GM12878 (cell line): ENCODE results near the gene SOD2. TPM values are rescaled to one million over a fixed set of nuclear protein-coding genes. Genes with fewer than 3 reads are reported as not detected.

Source experiments
- ATAC-seq: fragments of 200-7000 bp; cut with Tn5 transposase; 3 replicates; pipeline ENCODE4 v1.9.1; 2020; ENCODE audit warnings: mild to moderate bottlenecking, moderate library complexity
- BruUV-seq: library from RNA; stranded (reverse); fragments of 400-500 nt; replicated peaks from 2 replicates; lab custom pipeline; 2021; lab: Mats Ljungman, UMichigan
- CTCF ChIA-PET: fragments of 300-600 bp; sonication (Branson Sonifier 250); formaldehyde crosslinking; extraction: SDS; loops from one replicate; lab custom pipeline; 2021; ENCODE audit warnings: inconsistent platforms; lab: Yijun Ruan, JAX
- POLR2A ChIA-PET: fragments of 350-600 bp; formaldehyde crosslinking; extraction: SDS; loops from one replicate; lab custom pipeline; 2021; ENCODE audit warnings: inconsistent platforms; lab: Charles Lee
- RAD21 ChIA-PET: fragments of 300-600 bp; sonication (Branson Sonifier 250); formaldehyde crosslinking; loops from one replicate; lab custom pipeline; 2023; ENCODE audit warnings: antibody characterized with exemption; ENCODE audit not compliant: unreplicated experiment; lab: Charles Lee
- SMC1A ChIA-PET: fragments of 300-600 bp; sonication (Branson Sonifier 250); formaldehyde crosslinking; loops from one replicate; lab custom pipeline; 2023; ENCODE audit not compliant: unreplicated experiment, uncharacterized antibody; lab: Charles Lee
- DNase-seq: peaks from one replicate; pipeline ENCODE4 v3.0.0-alpha.2; 2011; ENCODE audit warnings: low read depth, low spot score
- FAIRE-seq: peaks from 3 replicates; lab custom pipeline; 2011; peaks lifted over from hg19 to GRCh38; lab: Jason Lieb, UNC
- H2AFZ ChIP-seq: 2 replicates; pipeline ENCODE4 v1.6.0; 2011; ENCODE audit warnings: low read depth, low read length, control low read depth; ENCODE audit not compliant: control insufficient read depth
- H3K27ac ChIP-seq: 2 replicates; pipeline ENCODE4 v1.5.1; 2011; ENCODE audit warnings: control low read depth; ENCODE audit not compliant: control insufficient read depth, insufficient read depth
- H3K27me3 ChIP-seq, 2 experiments: replicated peaks in 1 of 2; 2 replicates each; pipeline versions ENCODE4 v1.6.0 to v1.6.1; 2011; ENCODE audit warnings: low read length in 1 of 2; ENCODE audit not compliant: control insufficient read depth in 2 of 2, insufficient read depth in 2 of 2
- H3K36me3 ChIP-seq, 2 experiments: 2 replicates each; pipeline ENCODE4 v1.5.1; 2011; ENCODE audit warnings: low read length in 1 of 2; ENCODE audit not compliant: control insufficient read depth in 2 of 2, insufficient read depth in 2 of 2
- H3K4me1 ChIP-seq: 2 replicates; pipeline ENCODE4 v1.6.1; 2011; ENCODE audit warnings: mild to moderate bottlenecking, low read length, moderate library complexity, mixed read lengths; ENCODE audit not compliant: control insufficient read depth, insufficient read depth
- H3K4me2 ChIP-seq: 2 replicates; pipeline ENCODE4 v1.6.0; 2011; ENCODE audit warnings: control low read depth; ENCODE audit not compliant: control insufficient read depth, insufficient read depth
- H3K4me3 ChIP-seq: fragments of 200-600 bp; sonication (generic); 2 replicates; pipeline ENCODE4 v1.5.1; 2016
- H3K79me2 ChIP-seq: 2 replicates; pipeline ENCODE4 v1.6.0; 2011; ENCODE audit warnings: low read length; ENCODE audit not compliant: control insufficient read depth, insufficient read depth
- H3K9ac ChIP-seq: 2 replicates; pipeline ENCODE4 v1.8.0; 2011; ENCODE audit warnings: low read length, control low read depth, mixed read lengths; ENCODE audit not compliant: control insufficient read depth, insufficient read depth
- H3K9me3 ChIP-seq: replicated peaks from 3 replicates; pipeline ENCODE4 v1.5.1; 2011; ENCODE audit warnings: mild to moderate bottlenecking, low read length; ENCODE audit not compliant: control insufficient read depth, insufficient read depth
- H4K20me1 ChIP-seq: 2 replicates; pipeline ENCODE4 v1.6.0; 2011; ENCODE audit not compliant: control insufficient read depth, insufficient read depth
- ATF2 ChIP-seq: IDR thresholded peaks from 2 replicates; pipeline ENCODE4 v1.6.1; 2012; ENCODE audit warnings: low read length, inconsistent platforms
- BACH1 ChIP-seq: fragments of 450-650 bp; IDR thresholded peaks from 2 replicates; pipeline ENCODE4 v1.6.1; 2017; ENCODE audit warnings: mild to moderate bottlenecking, borderline replicate concordance
- BHLHE40 ChIP-seq, 2 experiments: fragments of 450-650 bp in 1 of 2; IDR thresholded peaks; 2 replicates each; pipeline ENCODE4 v1.6.1; 2011 to 2017; ENCODE audit warnings: low read depth in 2 of 2, borderline replicate concordance in 1 of 2, improper control_type of control experiment in 1 of 2, low read length in 1 of 2, mild to moderate bottlenecking in 1 of 2
- EGR1 ChIP-seq, 2 experiments: IDR thresholded peaks; 1 replicate in 1 of 2; 2 replicates in 1 of 2; pipeline ENCODE4 v1.6.1; 2011 to 2012; ENCODE audit warnings: low read depth in 2 of 2, low read length in 2 of 2, borderline replicate concordance in 1 of 2, mild to moderate bottlenecking in 1 of 2, moderate library complexity in 1 of 2
- GATAD2B ChIP-seq: fragments of 450-650 bp; conservative IDR thresholded peaks from 2 replicates; pipeline ENCODE4 v1.6.1; 2017; ENCODE audit warnings: low read depth, mild to moderate bottlenecking, moderate library complexity
- IRF4 ChIP-seq: IDR thresholded peaks from 2 replicates; pipeline ENCODE4 v1.6.1; 2011; ENCODE audit warnings: low read depth, low read length
- NFYB ChIP-seq: IDR thresholded peaks from 2 replicates; pipeline ENCODE4 v1.6.1; 2011; ENCODE audit warnings: low read depth, mild to moderate bottlenecking, low read length, improper control_type of control experiment, moderate library complexity; ENCODE audit not compliant: insufficient read depth
- NR2C1 ChIP-seq: fragments of 450-650 bp; IDR thresholded peaks from 2 replicates; pipeline ENCODE4 v1.6.1; 2017; ENCODE audit warnings: antibody characterized with exemption, mild to moderate bottlenecking, moderate library complexity
- NR2C2 ChIP-seq: IDR thresholded peaks from 2 replicates; pipeline ENCODE4 v1.6.1; 2011; ENCODE audit warnings: borderline replicate concordance, low read depth; ENCODE audit not compliant: control insufficient read depth, insufficient read length
- PBX3 ChIP-seq: IDR thresholded peaks from 2 replicates; pipeline ENCODE4 v1.6.1; 2011; ENCODE audit warnings: mild to moderate bottlenecking, low read depth, low read length, moderate library complexity; ENCODE audit not compliant: insufficient replicate concordance
- RCOR1 ChIP-seq: conservative IDR thresholded peaks from 2 replicates; pipeline ENCODE4 v1.6.1; 2012; ENCODE audit warnings: low read depth, low read length, improper control_type of control experiment
- SMAD5 ChIP-seq: IDR thresholded peaks from 2 replicates; pipeline ENCODE4 v1.6.1; 2016; ENCODE audit warnings: antibody characterized with exemption, low read depth
- SUZ12 ChIP-seq: fragments of 200-600 bp; sonication (generic); IDR thresholded peaks from one replicate; pipeline ENCODE4 v1.6.1; 2018; ENCODE audit warnings: antibody characterized with exemption, mild to moderate bottlenecking; ENCODE audit not compliant: unreplicated experiment
- TBL1XR1 ChIP-seq: IDR thresholded peaks from 2 replicates; pipeline ENCODE4 v1.6.1; 2012; ENCODE audit warnings: low read depth, low read length, improper control_type of control experiment
- ZBTB4 ChIP-seq: fragments of 450-650 bp; formaldehyde crosslinking; IDR thresholded peaks from 2 replicates; pipeline ENCODE4 v1.4.0; 2022; ENCODE audit warnings: mild to moderate bottlenecking, moderate library complexity
- WGBS: methylation state at CpG from one replicate; pipeline ENCODE4 v1.1.6; 2016; ENCODE audit warnings: low lambda C conversion rate; ENCODE audit not compliant: insufficient replicate concordance, insufficient coverage; ENCODE audit errors: missing lambda C conversion rate; 5-methylcytosine and 5-hydroxymethylcytosine counted together
- in situ Hi-C: fragments of 300-500 bp; cut with MboI; formaldehyde crosslinking; loops from 9 replicates; pipeline ENCODE4 v1.14.3; 2018; ENCODE audit warnings: mixed read lengths
- intact Hi-C: fragments of 100-400 bp; cut with micrococcal nuclease; formaldehyde crosslinking; loops from one replicate; pipeline ENCODE4 v1.14.2; 2022; ENCODE audit not compliant: unreplicated experiment
- polyA plus RNA-seq, 11 experiments: library from polyadenylated mRNA; depleted of rRNA in 4 of 11; unstranded in 6 of 11; stranded (reverse) in 5 of 11; fragments of >200 nt; fragmentation: Nextera tagmentation in 4 of 11; fragmentation: Illumina TruSeq in 1 of 11; extraction: Ambion mirVana in 4 of 11; extraction: Trizol in 1 of 11; gene quantifications; 1 replicate in 1 of 11; 2 replicates in 10 of 11; pipeline versions ENCODE4 v1.2.1 to v1.2.3, GENCODE V29; 2011 to 2016; ENCODE audit warnings: inconsistent platforms in 2 of 11, missing spikeins in 2 of 11, low read depth in 1 of 11
- total RNA-seq, 4 experiments: library from RNA; depleted of rRNA in 3 of 4; stranded (reverse); fragments of >200 nt in 3 of 4; fragmentation: Illumina TruSeq in 1 of 4; extraction: Trizol in 1 of 4; gene quantifications; 2 replicates each; pipeline versions ENCODE4 v1.2.1 to v1.2.3, GENCODE V29; 2013 to 2021

SOD2 gene
- total and polyA plus RNA-seq, 10 of the 15 experiments (the other 5 are each of a cell fraction or from before 2014, with no cell fraction given): 12.1 to 55.8 (median 39.1) TPM

- in situ Hi-C loops: no loop called here
- H3K9me3 ChIP-seq: no peaks in the 10 kb centered on the region
- H3K27ac ChIP-seq: peak overlapping the region; percentile 88
- DNase-seq (no peak), ATAC-seq (no peak; the same call in 2 of the 3 replicates), FAIRE-seq (no peak)
- POLR2A ChIA-PET: interaction anchor here (0.6 to 1.0 kb wide), 3 partner anchors 26 to 737 kb away, joined by 4 to 7 read pairs (median 5); no protein-coding TSS in a partner anchor
- BruUV-seq: no TSS peak
- H3K4me2 ChIP-seq: peak overlapping the region; percentile 88
- H3K9ac ChIP-seq: peak overlapping the region; percentile 71
- no peaks in the 10 kb centered on the region for H4K20me1 ChIP-seq
- no peaks in the 10 kb centered on the region for H3K27me3 ChIP-seq
- RAD21 ChIA-PET: interaction anchor here (1.4 kb wide), 3 partner anchors 69 to 762 kb away, joined by 3 to 6 read pairs (median 3); partner anchors contain the start of gene TCP1
- peak overlapping the region; percentile 78 for H3K4me3 ChIP-seq
- H3K79me2 ChIP-seq: peaks cover 23% of the 10 kb centered on the region
- CTCF ChIA-PET: interaction anchor here (1.0 to 5.8 kb wide), 5 partner anchors 26 to 161 kb away, joined by 3 to 46 read pairs (median 5); partner anchors contain the start of genes MRPL18 and TCP1
- H3K4me1 ChIP-seq: peaks cover 10% of the 10 kb centered on the region
- WGBS: 3% methylated on average over 14 of the region's 14 CpGs
- intact Hi-C loops: loop anchor here (2.0 to 10.0 kb wide), 5 partner anchors 33 to 411 kb away; partner anchors contain the start of genes ACAT2, TCP1 and WTAP
- TF ChIP-seq NR2C2 (no peak), NR2C1 (no peak), PBX3 (no peak), SMAD5 (no peak), GATAD2B (no peak), TBL1XR1 (no peak), ZBTB4 (CRISPR knock-in tag) (no peak), NFYB (no peak), SUZ12 (no peak), IRF4 (no peak), RCOR1 (no peak), ATF2 (no peak), BHLHE40 (IDR thresholded peaks at IDR 0.05; ENCODE audit: borderline replicate concordance in 1 of 2, low read depth in 2 of 2, low read length in 1 of 2) (no peak), BACH1 (no peak), EGR1 (IDR thresholded peaks at IDR 0.05; ENCODE audit: borderline replicate concordance in 1 of 2, low read depth in 2 of 2, low read length in 2 of 2) (no peak)
- peak overlapping the region; percentile 97 for H2AFZ ChIP-seq
- SMC1A ChIA-PET: interaction anchor here (1.0 to 1.7 kb wide), 2 partner anchors 11 to 12 kb away, joined by 3 to 4 read pairs; no protein-coding TSS in a partner anchor
- no peaks in the 10 kb centered on the region for H3K36me3 ChIP-seq
Measured at GRCh38 chr6:159693894-159694545, 979 bp upstream of the SOD2 start.
